T47D (cell line): ENCODE measurements around the gene EIF6.
A peak's percentile ranks its signal among the peaks of the same experiment; 100 is the strongest.

Experiments
- DNase-seq, 2 experiments: peaks; one replicate each; pipeline versions ENCODE4 v3.0.0 to v3.0.0-alpha.2; 2011 to 2012; ENCODE audit warnings: low read depth in 1 of 2, low spot score in 1 of 2
- JUND ChIP-seq: IDR thresholded peaks from 2 replicates; pipeline ENCODE4 v1.6.1; 2012; ENCODE audit warnings: low read depth
- in situ Hi-C: cut with HindIII; loops from 2 replicates; pipeline ENCODE4 v1.10.0; 2016; ENCODE audit warnings: low sequenced_read_pairs, low pct_unique_long_range_greater_than_20kb

The EIF6 gene

GRCh38 chr20:35284267-35284991 lies at the start of gene EIF6:
TSS of gene EIF6 (minus strand) at chr20:35284772. CDS start at chr20:35284487, 285 bp downstream.
- in situ Hi-C loops, result no loop called here
- TF ChIP-seq JUND, result no peak
- DNase-seq, result peak; percentile 93

DNA sequence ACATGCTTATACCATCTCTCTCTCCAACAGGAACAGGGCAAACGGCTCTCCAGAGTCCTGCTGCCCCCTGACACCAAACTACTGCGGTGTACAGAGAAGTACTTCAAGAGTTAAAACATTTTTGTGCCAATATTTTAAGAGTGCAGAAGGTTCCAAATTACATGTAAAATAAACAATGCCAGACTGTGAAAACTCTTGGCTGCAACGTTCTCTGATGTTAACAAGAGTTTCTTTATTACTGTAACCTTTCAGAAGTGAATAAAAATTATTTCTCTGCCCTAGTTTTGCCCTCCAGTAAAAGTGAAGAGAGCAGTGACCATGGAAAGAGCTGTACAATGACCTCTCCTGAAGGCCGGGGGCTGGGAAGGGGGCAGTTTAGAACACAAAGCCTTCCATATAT lies 49.0 kb upstream of the EIF6 start:
- in situ Hi-C loops, result no loop called here
- DNase-seq, result no peak
- TF ChIP-seq JUND, result no peak

- no peak for DNase-seq
- TF ChIP-seq JUND, result no peak
- in situ Hi-C loops, result no loop called here
These were observed 48.1 kb upstream of the EIF6 start for GRCh38 chr20:35332540-35333200.

GRCh38 chr20:35329435-35330139 lies 45.0 kb upstream of the EIF6 start:
- DNase-seq, result peak in 1 of 2 experiments; percentile 50
- in situ Hi-C loops, result no loop called here

DNA sequence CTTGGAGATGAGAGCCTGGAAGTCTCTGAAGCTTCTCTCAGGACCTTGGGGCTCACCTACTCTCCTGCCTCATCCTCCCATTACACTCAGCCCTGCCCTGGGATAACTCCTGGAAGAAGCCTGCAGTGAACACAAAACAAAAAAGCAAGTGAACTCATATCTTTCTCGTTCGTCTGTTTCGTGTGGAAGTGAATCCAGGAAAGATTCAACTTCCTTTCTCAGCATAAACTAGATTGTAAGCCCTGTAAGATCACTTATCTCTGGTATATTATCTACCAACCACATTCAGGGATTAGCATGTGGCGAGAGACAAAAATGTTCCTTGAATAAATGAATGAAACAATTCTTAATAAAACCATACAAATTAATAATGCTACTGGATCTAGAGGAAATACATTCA lies 44.1 kb upstream of the EIF6 start:
- in situ Hi-C loops, result no loop called here
- no peak for TF ChIP-seq JUND

More at GRCh38 chr20:35329435-35330139, 45.0 kb upstream of the EIF6 start:
- TF ChIP-seq JUND, result no peak

GRCh38 chr20:35328095-35328685 lies 43.6 kb upstream of the EIF6 start:
- DNase-seq, result no peak
- in situ Hi-C loops, result no loop called here

More for the DNA sequence above, 44.1 kb upstream of the EIF6 start:
- DNase-seq, result no peak

DNA sequence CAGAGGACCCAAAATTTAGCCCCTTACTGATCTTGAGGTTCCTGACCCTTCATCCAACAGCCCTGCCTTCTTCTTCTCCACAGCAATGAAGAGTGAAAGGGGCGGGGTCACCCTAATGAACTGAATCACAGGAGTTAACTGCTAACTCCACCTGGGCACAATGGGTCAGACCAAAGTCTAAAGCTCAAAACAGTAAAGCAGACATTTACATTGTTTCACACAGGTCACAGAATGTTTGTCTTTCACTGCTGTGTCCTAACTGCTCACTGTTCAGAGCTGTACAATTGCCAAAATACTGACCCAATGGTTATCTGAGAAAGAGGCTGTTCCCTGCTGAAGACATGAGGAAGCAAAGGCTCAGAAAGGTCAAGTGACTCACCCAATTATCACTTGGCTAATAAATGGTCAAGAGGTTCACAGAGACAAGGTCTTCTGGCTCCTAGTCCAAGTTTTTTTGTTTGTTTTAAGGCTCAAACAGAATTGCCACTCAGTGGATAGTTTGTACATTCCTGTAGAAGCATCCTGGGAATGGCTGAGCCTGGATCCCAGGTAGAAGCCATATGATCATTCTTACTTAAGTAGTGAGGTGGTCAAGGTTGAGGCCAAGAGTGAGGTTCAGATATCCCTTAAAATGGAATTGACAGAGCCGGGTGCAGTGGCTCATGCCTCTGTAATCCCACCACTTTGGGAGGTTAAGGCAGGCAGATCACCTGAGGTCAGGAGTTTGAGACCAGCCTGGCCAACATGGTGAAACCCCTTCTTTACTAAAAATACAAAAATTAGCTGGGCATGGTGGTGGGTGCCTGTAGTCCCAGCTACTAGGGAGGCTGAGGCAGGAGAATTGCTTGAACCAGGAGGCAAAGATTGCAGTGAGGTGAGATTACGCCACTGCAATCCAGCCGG lies 42.8 kb upstream of the EIF6 start:
- in situ Hi-C loops, result no loop called here
- DNase-seq, result no peak
- no peak for TF ChIP-seq JUND

More at GRCh38 chr20:35328095-35328685, 43.6 kb upstream of the EIF6 start:
- no peak for TF ChIP-seq JUND

DNA sequence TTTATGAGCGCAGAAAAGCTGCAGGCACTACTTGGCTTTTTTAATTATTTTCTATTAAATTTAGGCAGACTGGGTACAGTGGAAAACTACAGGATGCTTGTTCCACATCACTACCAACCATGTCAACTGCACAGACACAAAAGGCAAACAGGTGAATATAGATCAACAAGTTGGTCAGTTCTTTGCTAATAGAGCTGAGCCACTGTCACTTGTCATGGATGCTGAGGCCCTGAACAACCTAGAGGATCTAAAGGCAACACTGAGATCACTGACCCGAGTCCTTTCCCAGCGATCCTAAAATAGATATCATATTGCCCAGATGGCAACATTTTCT lies 42.1 kb upstream of the EIF6 start:
- DNase-seq, result no peak
- in situ Hi-C loops, result no loop called here
- TF ChIP-seq JUND, result no peak

- DNase-seq, result no peak
- in situ Hi-C loops, result no loop called here
These were observed 41.6 kb upstream of the EIF6 start for GRCh38 chr20:35326021-35326739.

DNA sequence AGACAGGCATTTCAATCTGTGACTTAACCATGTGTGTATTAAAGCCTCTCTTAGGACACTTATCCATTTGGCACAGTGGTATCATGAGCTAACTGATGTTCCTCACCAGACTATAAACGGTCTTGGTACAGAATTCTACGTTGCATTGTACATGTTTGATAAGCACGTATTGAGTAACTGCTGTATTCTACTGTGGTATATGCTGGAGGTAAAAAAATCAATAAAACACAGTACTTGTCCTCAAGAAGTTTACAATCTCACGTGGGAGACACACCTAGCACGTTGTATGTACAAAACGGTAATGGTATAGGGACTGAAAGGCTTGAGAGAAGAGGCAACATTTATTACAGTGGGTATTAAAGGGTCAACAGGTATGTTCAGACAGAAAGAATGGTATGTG lies 40.8 kb upstream of the EIF6 start:
- TF ChIP-seq JUND, result no peak
- in situ Hi-C loops, result no loop called here
- no peak for DNase-seq

More at GRCh38 chr20:35326021-35326739, 41.6 kb upstream of the EIF6 start:
- no peak for TF ChIP-seq JUND

- no peak for DNase-seq
- in situ Hi-C loops, result no loop called here
- TF ChIP-seq JUND, result no peak
These were observed 36.0 kb upstream of the EIF6 start for GRCh38 chr20:35320396-35321126.
